A549 (cell line): Measurements from ENCODE around the gene SETDB1. TPM values are rescaled to one million over a fixed set of nuclear protein-coding genes. Genes with fewer than 3 reads are reported as not detected.

Experiments
- ATAC-seq, 2 experiments: fragments of 200-7000 bp in 1 of 2; fragments of >200 bp in 1 of 2; cut with Nextera tagmentation in 1 of 2; cut with Tn5 transposase in 1 of 2; 3 replicates each; pipeline versions ENCODE4 v1.8.0 to v1.9.1; 2018 to 2020; ENCODE audit warnings: mild to moderate bottlenecking in 1 of 2, moderate library complexity in 1 of 2
- CTCF ChIA-PET: fragments of 300-600 bp; sonication (Branson Sonifier 250); formaldehyde crosslinking; extraction: SDS; loops from one replicate; lab custom pipeline; 2021; ENCODE audit warnings: antibody characterized with exemption, inconsistent platforms; lab: Yijun Ruan, JAX
- POLR2A ChIA-PET: fragments of 350-600 bp; formaldehyde crosslinking; extraction: SDS; loops from one replicate; lab custom pipeline; 2021; ENCODE audit warnings: antibody characterized with exemption, inconsistent platforms; lab: Yijun Ruan, JAX
- DNase-seq, 2 experiments: peaks; one replicate each; pipeline versions ENCODE4 v3.0.0 to v3.0.0-alpha.2; 2011 to 2016; ENCODE audit warnings: low read depth in 1 of 2, low spot score in 1 of 2
- FAIRE-seq: peaks from 2 replicates; lab custom pipeline; 2011; peaks lifted over from hg19 to GRCh38; lab: Jason Lieb, UNC
- H3K27ac ChIP-seq, 2 experiments: fragments of >200 bp; sonication (Bioruptor Twin); formaldehyde crosslinking; 3 replicates each; pipeline ENCODE4 v1.5.1; 2016 to 2017
- H3K4me1 ChIP-seq: fragments of >200 bp; sonication (Bioruptor Twin); formaldehyde crosslinking; 3 replicates; pipeline ENCODE4 v1.6.1; 2016
- H3K4me2 ChIP-seq: fragments of >200 bp; sonication (Bioruptor Twin); formaldehyde crosslinking; 3 replicates; pipeline ENCODE4 v1.6.1; 2016
- H3K4me3 ChIP-seq: fragments of >200 bp; sonication (Bioruptor Twin); formaldehyde crosslinking; 3 replicates; pipeline ENCODE4 v1.5.1; 2016
- H3K9me3 ChIP-seq: fragments of >200 bp; sonication (Bioruptor Twin); formaldehyde crosslinking; 3 replicates; pipeline ENCODE4 v1.6.1; 2016
- BCL3 ChIP-seq: fragments of >200 bp; sonication (Bioruptor Twin); formaldehyde crosslinking; IDR thresholded peaks from 3 replicates; pipeline ENCODE4 v1.6.1; 2016
- CHD2 ChIP-seq: fragments of 150-350 bp; IDR thresholded peaks from 2 replicates; pipeline ENCODE4 v1.6.1; 2014; ENCODE audit warnings: low read length; ENCODE audit not compliant: partially characterized antibody
- CTCF ChIP-seq: fragments of >200 bp; sonication (Bioruptor Twin); formaldehyde crosslinking; IDR thresholded peaks from 3 replicates; pipeline ENCODE4 v1.5.1; 2016
- E2F6 ChIP-seq: IDR thresholded peaks from 2 replicates; pipeline ENCODE4 v1.6.1; 2012; ENCODE audit warnings: low read depth, borderline replicate concordance
- ELK1 ChIP-seq: fragments of 150-350 bp; IDR thresholded peaks from 2 replicates; pipeline ENCODE4 v1.6.1; 2014; ENCODE audit warnings: low read depth, mild to moderate bottlenecking, low read length
- ESRRA ChIP-seq: fragments of 150-350 bp; IDR thresholded peaks from 2 replicates; pipeline ENCODE4 v1.6.1; 2014; ENCODE audit warnings: mild to moderate bottlenecking, low read length, borderline replicate concordance
- FOSB ChIP-seq: fragments of 250-450 bp; sonication (Bioruptor Pico); IDR thresholded peaks from 2 replicates; pipeline ENCODE4 v1.5.0; 2020; ENCODE audit warnings: mild to moderate bottlenecking, moderate library complexity
- HMGXB4 ChIP-seq: fragments of 250-450 bp; sonication (Bioruptor Pico); IDR thresholded peaks from 2 replicates; pipeline ENCODE4 v1.5.0; 2021; ENCODE audit warnings: mild to moderate bottlenecking, moderate library complexity, borderline replicate concordance
- HOXA7 ChIP-seq: fragments of 250-450 bp; sonication (Bioruptor Pico); IDR thresholded peaks from 2 replicates; pipeline ENCODE4 v1.5.0; 2020; ENCODE audit warnings: mild to moderate bottlenecking, moderate library complexity
- JUNB ChIP-seq: fragments of >200 bp; sonication (Bioruptor Twin); formaldehyde crosslinking; IDR thresholded peaks from 2 replicates; pipeline ENCODE4 v1.6.1; 2016
- KDM1A ChIP-seq: fragments of 200-600 bp; sonication (generic); IDR thresholded peaks from 2 replicates; pipeline ENCODE4 v1.6.1; 2016; ENCODE audit warnings: low read depth, mild to moderate bottlenecking
- NFE2L2 ChIP-seq: fragments of 150-350 bp; conservative IDR thresholded peaks from 2 replicates; pipeline ENCODE4 v1.6.1; 2014; ENCODE audit warnings: low read length
- PHF8 ChIP-seq: fragments of 200-600 bp; sonication (generic); IDR thresholded peaks from 2 replicates; pipeline ENCODE4 v1.6.1; 2016; ENCODE audit warnings: low read depth, mild to moderate bottlenecking, antibody characterized with exemption, moderate library complexity, borderline replicate concordance
- RCOR1 ChIP-seq: fragments of 150-350 bp; IDR thresholded peaks from 2 replicates; pipeline ENCODE4 v1.6.1; 2014; ENCODE audit warnings: antibody characterized with exemption, low read length, low read depth
- SMC3 ChIP-seq: fragments of >200 bp; sonication (Bioruptor Twin); formaldehyde crosslinking; IDR thresholded peaks from 3 replicates; pipeline ENCODE4 v1.6.1; 2018; ENCODE audit warnings: inconsistent platforms
- USF2 ChIP-seq: fragments of 450-650 bp; IDR thresholded peaks from 2 replicates; pipeline ENCODE4 v1.6.1; 2014; ENCODE audit warnings: antibody characterized with exemption
- ZNF302 ChIP-seq: fragments of 250-450 bp; sonication (Bioruptor Pico); IDR thresholded peaks from 2 replicates; pipeline ENCODE4 v1.9.0; 2021; ENCODE audit warnings: inconsistent platforms, mild to moderate bottlenecking, moderate library complexity
- WGBS: methylation state at CpG from one replicate; pipeline ENCODE4 v1.1.6; 2017; ENCODE audit errors: missing lambda C conversion rate; 5-methylcytosine and 5-hydroxymethylcytosine counted together
- polyA plus RNA-seq, 4 experiments: library from polyadenylated mRNA; depleted of rRNA in 3 of 4; stranded (reverse); fragments of >200 nt; fragmentation: RNase III in 1 of 4; extraction: RNeasy Plus Mini Kit Qiagen cat#74134 plus additional on column Dnase treatment in 1 of 4; gene quantifications; 2 replicates in 3 of 4; 3 replicates in 1 of 4; pipeline ENCODE4 v1.2.3, GENCODE V29; 2011 to 2017
- TF ChIP-seq, protein P1 (sequence below): IDR thresholded peaks from 2 replicates; pipeline ENCODE4 v1.6.1; 2012

The SETDB1 gene
- polyA plus RNA-seq, 2 of the 4 experiments (the other 2 are of a cell fraction) = 25.1 to 56.9 TPM

- peaks cover 40% of the 10 kb centered on the region for H3K4me1 ChIP-seq
- DNase-seq (no peak), FAIRE-seq (no peak), ATAC-seq (no peak)
- H3K9me3 ChIP-seq = no peaks in the 10 kb centered on the region
- CTCF ChIA-PET = interaction anchor here (0.5 to 2.6 kb wide), 10 partner anchors 11 to 409 kb away, joined by 3 to 12 read pairs (median 4); partner anchors contain the start of gene MINDY1
- H3K4me3 ChIP-seq = no peak overlapping the region
- WGBS = 95% methylated on average over 3 of the region's 3 CpGs
- TF ChIP-seq HOXA7 (CRISPR knock-in tag) (no peak), ELK1 (no peak), SMC3 (no peak), ZNF302 (CRISPR knock-in tag) (no peak), RCOR1 (no peak), HMGXB4 (CRISPR knock-in tag) (no peak), FOSB (CRISPR knock-in tag) (no peak), KDM1A (no peak), USF2 (no peak), BCL3 (no peak), CTCF (no peak), PHF8 (no peak), ESRRA (no peak), E2F6 (no peak), JUNB (no peak), NFE2L2 (no peak), CHD2 (no peak)
- TF ChIP-seq, protein P1, sequence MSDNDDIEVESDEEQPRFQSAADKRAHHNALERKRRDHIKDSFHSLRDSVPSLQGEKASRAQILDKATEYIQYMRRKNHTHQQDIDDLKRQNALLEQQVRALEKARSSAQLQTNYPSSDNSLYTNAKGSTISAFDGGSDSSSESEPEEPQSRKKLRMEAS = no peak
- no peak overlapping the region for H3K4me2 ChIP-seq
- POLR2A ChIA-PET = no interaction called here
- peak overlapping the region in 1 of 2 experiments; percentile 48; a peak in 2 of 6 replicates for H3K27ac ChIP-seq
Measured at GRCh38 chr1:150969626-150970025, 43.5 kb downstream of the SETDB1 start.
